NOMO-1 (cell line): Measurements from ENCODE around the gene PRKAG2.
A peak's percentile ranks its signal among the peaks of the same experiment; 100 is the strongest.

Experiments used
- DNase-seq, 2 experiments: peaks; one replicate each; lab custom pipeline; 2025; ENCODE audit not compliant: unreplicated experiment in 2 of 2; lab: John Stamatoyannopoulos, UW

Gene PRKAG2

DNA sequence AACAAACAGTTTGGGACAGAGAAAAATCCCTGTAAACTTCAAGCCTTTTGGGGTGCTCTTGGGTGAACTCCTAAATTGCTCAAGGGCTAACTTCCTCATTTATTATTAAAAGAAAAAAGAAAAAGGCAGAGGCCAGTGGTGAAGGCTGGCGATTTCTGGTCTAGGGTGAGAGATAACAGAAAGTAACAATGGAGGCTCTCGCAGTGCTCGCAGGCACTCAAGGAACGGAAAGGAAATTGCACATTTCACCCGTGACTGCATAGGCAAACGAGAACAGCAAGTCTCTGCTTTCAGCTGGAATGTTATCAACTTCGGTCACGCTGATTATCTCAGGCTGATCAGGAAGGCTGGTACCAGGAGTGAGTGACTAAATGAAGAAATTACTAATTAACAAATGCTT lies 70.7 kb downstream of the PRKAG2 start:
- no peak for DNase-seq

DNA sequence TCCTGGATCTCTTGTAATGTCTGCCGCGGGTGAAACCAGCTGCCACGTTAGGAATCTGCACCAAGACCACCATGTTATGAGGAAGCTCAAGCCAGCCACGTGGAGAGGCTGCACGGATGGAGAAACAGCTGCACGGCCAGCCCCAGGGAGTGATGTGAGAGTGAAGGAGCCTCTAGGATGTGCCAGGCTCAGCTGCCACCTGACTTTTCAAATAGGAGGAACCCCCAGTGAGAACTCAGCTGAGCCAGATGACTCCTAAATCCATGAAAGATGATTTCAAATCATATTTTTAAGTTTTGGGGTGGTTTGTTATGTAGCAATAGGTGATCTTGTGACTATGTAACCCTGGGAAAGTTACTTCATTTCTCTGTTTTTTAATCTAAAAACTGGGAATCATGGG lies 71.7 kb downstream of the PRKAG2 start:
- DNase-seq, result no peak

DNA sequence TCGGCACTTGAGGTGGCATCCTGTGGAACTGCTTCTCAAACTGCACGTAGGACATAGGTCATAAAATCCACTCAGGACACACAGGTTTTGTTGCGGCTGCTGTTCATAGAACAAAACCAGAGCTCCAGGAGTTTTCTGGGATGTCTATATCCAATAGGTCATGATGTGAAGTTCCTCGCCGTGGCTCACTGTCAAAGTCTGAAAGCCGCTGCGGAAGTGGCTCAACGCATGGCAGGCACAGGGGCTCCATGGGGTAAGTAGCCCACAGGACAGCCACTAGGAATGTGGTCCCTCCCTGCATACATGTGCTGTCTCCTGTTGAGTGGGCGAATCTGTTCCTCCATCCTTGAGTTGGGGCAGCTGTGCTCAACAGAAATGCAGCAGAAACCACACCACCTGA lies 72.2 kb downstream of the PRKAG2 start:
- no peak for DNase-seq

DNA sequence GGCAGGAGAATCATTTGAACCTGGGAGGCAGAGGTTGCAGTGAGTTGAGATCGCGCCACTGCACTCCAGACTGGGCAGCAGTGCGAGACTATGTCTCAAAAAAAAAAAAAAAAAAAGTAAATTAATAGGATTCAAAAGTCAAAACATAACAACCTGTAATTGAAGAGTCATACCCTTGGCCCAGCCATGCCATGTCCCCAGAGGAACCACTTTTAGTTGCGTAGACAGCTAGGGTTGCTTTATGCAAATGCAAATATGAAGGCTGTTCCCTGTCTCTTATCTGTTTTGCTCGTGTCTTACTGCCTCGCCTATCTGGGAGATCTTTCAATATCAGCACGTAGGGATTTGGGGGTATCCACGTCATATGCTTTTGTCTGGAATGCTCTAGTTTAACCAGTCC lies 73.1 kb downstream of the PRKAG2 start:
- no peak for DNase-seq

DNA sequence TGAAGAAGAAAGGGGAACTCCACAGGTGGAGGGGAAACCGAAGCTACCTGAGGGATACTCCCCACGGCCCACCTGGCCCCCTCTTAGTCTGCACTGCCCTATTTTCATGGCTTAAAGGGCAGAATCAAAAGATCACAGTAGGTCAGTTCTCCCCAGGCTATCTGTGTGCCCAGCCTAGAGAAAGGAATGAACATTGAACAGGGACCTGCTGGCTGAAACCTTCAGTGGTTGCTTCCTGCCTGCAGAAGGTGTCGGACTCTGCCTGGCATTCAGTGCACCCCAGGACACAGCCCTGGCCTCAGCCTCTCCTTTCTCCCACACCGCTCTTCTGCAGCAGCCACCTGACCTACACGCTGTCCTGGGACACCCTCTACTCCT lies 74.5 kb downstream of the PRKAG2 start:
- DNase-seq, result no peak

DNA sequence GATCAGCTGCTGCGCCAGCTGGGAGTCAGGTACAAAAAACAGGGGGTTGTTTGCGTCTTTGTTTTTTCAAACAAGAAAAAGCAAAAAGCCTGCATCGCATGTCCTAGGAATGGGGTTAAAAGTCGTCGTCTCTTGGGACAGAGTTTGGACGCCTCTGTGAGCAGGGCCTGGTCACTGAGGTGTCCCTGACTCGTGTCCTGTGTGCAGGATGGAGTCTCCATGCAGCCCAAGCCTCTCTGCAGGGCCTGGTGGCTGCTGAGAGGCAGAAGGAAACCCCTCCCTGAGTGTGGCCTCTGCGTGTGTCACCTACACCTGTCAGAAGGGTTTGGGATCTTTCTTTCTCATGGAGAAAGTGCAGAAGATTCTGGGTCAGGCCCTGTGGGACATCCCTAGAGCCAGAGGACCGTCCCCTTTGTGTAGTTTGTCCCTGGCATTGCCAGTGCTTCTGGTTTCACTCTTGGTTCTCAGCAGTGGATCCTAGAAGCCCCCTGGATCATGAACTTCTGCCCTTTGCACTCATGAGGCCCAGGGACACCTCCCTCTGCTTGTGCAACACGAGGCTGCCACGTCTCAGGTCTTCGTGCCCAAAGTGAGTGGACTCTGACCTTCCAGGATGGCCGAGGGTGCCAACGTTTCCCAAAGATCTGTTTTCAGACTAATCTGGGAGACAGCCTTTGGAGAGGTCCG lies 75.0 kb downstream of the PRKAG2 start:
- DNase-seq, result no peak

DNA sequence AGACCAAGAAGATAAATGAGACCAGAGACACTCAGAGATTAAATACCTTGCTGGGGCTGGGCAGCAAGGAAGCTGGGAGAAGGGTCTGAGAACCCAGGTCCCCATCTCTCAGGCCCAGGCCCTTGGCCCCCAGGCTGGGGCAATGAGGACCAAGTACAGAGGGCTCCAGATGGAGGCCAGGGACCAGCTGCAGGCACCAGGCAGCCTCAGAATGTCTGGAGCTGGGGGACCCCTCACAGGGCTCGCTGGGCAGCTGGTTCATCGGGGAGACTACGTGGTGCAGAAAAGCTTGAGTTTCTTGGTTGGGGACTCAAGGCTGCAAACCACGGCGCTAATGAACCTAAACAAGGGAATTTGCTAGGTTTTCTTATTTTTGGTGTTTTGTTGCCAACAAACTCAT lies 75.6 kb downstream of the PRKAG2 start:
- no peak for DNase-seq

DNA sequence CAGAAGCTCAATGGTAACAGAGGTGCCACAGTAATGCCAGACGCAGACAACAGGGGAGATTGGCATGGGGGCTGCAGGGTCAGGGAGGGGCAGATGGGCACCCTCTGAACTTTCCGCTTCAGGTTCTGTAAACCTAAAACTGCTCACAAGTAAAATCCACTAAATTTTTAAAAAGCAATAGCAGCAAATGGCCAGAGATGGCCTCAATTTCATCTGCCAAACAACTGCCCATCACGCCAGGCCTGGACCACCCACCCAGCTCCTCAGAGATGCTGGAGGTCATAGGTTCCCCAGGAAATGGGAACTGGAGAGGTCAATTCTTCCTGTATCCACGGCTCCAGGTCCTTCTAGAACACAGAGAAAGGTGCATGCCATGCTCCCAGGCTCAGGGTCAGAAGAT lies 76.1 kb downstream of the PRKAG2 start:
- no peak for DNase-seq

DNA sequence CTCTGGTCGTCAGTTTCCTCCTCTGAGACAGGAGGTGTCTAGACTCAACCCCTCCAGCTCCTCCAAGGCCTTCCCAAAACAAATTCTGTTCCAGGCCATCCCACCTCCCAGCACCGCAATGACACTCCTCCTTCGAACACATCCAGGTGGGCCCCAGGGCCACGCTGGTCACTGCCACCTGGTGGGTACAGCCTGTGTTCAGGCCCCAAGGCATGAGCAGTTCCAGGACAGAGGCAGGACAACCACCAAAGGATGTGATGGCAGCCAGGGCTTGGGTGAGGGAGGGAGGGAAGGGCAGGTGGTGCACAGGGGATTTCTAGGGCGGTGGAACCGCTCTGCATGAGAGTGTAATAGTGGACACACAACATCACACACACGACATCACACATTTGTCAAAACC lies 76.5 kb downstream of the PRKAG2 start:
- DNase-seq, result no peak

DNA sequence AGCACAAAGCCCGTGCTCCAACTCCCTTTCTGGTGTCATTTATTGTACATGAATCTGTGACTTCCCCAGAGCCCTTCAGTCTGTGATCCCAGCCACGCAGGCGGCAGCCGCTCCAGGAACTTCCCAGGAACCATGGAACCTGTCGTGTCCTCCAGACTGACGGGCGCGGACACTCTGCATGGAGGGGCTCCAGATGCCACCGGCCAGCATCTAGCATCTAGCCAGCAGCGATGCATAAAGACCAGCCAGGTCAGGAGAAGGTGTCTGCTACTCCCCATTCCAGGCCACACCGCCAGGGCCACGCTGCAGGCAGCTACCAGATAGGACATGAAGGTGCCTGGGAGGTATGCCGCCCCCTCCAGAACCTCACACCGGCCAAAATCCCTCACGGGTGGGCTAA lies 77.4 kb downstream of the PRKAG2 start:
- DNase-seq, result no peak

DNA sequence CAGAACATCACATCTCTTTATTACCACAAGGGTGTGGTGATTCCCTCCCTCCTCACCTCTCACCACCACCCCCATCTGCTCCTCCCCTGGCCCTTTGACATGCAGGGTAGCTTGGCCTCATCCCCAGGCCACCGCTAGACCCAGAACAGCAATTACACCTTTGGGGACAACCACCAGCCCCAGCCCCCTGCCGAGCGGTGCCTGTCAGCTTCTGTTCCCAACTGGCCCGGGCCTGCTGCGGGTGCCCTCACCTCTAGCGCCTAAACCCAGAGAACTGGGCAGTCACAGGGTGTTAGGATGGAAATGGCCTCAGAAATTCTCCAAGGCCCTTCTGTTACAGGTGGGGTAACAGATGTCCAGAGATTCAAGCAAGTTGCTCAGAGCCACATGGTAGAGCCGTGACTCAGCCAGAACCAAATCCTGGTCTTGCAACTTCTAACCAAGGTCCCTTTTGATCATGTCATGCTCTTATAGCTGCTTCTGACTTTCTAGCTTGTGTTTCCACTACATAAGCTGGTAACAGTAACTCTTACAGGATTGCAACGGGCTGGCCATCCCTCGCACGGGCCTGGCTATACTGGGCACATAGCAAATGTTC lies 78.0 kb downstream of the PRKAG2 start:
- no peak for DNase-seq

DNA sequence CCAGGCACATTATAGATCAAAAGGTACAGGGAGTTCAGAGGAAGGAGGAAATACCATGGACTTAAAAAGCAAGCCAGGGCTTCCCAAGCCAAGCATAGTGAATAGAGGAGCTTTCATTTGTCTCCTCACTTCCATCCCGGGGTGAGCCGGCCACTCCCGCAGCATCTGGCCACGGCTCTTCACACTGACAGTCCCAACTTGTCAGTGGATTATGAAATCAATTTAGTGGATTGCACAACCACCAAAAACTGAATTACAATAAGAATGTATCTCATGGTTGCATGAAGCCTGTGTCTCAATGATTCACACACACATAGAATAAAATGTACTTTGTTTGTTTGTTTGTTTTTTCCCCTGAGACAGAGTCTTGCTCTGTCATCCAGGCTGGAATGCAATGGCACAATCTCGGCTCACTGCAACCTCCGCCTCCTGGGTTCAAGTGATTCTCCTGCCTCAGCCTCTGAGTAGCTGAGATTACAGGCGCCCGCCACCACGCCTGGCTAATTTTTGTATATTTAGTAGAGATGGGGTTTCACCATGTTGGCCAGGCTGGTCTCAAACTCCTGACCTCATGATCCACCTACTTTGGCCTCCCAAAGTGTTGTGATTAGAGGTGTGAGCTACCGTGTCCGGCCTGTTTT lies 79.1 kb downstream of the PRKAG2 start:
- DNase-seq, result peak; percentile 10 to 46

DNA sequence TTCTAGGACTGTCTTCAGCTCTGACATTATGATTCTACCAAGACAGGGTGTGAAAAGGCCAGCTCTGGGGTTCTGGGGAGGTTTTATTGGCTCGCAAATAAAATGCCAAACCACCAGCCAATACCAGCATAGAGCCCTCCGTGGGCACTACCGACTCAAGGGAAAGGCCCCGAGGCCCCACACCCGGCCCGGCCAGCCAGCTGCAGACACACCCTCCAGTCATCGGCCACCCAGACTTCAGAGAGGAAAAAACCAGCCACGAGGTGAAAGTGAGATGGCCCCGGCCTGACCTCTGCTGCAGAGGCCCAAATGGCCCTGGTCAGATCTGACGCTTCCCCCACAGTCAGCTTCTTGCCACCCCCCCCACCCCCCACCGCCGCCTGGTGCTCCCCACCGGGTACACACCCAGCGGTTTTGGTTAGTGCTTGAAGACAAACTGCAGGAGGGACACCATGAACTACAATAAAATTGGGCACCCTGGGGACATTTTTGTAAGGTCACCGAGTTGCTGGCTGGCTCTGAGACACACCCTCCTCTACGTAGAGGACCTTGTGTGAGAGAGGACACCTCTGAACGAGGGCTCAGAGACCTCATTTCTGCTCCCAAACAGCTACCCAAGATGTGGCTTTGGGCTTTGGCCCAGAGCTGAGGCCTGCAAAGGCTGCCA lies 79.9 kb downstream of the PRKAG2 start:
- DNase-seq, result no peak

DNA sequence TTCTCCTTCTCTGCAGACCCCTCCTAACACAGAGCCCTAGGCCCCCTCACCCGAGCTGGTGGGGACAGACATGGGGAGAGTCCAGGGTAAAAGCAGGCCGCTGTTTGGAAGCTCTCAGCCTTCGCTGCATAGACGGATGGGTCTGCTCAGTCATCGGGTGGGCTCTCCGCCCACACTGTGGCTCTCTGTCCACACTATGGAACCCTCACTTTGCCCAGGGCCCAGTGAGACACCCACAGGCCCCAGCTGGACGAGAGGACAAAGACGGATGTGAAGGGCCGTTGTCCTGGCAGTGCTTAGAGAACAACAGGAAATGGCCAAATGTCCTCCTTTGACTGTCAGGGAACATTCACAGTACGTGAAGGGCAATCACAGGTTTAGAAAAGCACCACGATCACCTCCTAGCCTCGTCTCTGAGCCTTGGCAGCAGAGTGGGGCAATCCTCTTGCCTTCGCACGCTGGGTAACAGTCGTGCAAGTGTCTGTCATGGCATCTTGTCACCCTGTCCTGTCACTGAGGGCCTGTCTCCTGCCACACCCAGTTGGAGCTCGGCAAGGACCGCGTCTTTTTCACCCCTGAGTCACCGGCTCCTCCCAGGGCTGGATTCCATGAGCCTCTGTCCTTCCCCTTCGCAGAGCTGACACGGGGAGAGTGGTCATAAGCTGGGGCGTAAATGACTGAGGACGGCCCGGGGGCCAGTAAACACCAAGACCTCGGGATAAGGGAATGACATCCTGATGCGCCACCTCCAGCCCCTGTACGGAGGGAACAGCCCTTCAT lies 80.6 kb downstream of the PRKAG2 start:
- no peak for DNase-seq

DNA sequence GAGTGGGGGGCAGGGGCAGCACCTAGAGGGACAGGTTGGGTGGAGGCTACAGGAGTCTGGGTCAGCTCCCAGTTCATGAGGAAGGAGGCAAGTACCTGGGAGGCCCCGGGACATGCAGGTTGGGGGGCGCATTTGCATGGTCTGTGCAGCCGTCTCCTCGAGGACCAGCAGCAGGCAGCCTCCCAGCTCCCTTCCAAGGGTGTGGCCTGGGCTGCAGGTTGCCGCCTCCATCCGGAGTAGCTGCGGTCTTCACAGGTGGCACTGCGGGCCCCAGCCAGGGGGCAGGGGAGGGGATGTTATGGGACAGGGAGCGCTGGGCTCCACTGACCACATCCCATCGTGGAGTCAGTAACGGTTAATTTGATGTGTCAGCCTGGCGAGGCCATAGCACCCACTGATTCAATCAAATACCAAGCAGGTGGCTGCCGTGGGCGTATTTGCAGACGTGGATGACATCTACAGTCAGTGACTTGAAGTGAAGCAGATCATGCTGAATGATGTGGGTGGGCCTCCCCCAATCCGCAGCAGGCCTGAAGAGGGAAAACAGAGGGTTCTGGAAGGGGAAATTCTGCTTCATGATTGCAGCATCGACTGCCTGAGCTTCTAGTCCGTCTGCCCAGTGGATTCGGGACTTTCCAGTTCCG lies 81.6 kb downstream of the PRKAG2 start:
- DNase-seq, result no peak

DNA sequence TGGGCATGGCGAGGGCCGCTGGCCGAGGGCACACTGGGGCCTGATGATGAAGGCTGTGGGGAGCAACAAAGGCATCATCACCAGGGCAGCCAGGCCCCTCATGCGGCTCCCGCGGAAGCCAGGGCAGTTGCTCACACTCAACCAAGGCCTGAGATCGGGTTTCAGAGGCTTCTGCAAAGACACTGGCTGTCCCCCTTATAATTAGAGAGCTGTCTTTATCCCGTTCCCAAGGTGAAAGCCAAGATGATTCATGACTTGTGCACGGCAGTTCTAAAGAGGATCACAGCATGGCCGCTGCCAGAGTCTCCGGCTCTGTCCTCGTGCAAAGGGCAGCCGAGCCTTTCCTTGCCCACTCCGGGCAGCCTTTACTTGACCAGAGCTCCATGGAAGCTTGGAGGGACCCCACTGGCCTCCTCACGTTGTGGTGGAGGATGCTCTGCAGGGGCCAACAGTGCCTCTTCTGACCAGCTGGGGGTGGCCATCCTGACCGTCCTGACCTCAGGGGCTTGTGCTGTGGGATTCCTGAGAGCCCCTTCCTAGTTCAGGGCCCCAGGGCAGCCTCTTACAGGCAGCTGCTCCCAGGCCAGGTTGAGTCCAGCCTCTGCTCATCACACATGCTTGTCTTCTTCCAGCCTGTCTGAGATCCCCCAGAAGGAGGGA lies 82.3 kb downstream of the PRKAG2 start:
- DNase-seq, result no peak

DNA sequence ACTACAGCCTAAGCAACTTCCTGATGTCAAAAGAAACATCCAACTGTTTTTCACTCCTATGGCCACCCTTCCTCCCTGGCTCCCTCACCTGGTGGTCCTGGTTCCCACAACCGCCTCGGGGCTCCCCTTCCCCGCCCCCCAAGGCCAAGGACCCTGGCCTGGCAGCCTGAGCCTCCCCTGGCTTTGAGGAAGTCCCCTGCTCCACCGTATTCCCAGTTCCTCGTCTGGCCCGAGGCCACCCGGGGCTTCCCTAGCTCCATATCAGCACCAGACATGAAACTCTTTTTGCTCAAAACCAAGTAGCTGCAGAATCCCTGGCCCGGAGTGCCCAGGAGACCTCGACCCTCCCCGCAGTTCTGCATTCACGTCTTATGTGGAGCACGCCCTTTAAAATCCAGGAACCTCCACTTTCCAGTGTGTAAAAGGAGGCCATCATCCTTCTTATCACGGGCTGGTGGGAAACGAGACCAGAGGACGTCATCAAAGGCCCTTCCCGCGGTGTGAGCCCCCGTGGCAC lies 82.9 kb downstream of the PRKAG2 start:
- DNase-seq, result no peak

DNA sequence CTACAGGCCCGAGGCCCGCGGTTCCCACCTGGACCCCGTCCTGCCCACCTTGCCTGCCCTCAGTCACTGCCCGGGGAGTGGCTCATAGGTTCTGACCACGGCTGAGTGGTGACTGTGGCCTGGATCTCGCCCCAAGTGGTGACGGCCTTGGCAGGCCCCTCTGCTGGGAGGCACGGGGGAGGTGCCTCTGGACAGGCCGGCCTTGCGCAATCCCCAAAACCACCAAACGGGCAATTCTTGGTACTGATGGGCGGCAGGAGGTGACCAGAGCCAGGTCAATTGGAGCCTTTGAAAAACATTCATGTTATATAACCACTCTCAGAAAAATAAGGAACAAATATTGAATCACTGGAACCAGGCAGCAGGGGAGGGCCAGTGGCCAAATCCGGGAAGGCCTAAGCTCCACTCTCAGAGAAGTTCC lies 83.4 kb downstream of the PRKAG2 start:
- DNase-seq, result no peak

DNA sequence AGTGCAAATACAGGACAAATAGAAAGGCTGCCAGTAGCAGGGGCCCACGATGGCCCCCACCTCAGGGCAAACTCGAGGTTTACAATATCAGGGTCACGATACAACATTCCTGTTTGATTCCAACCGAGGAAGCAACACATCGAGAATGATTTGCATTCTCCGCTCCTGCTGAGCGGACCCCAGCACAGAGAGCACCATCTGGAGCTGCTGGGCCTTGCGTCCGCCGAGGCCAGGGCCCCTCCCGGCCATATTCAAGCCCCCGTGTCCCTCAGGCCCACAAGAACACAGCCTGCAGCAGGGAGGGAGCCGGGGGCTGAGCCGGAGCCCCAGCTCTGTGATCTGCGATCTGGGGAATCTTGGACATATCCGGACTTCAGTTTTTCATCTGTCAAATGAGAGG lies 84.3 kb downstream of the PRKAG2 start:
- DNase-seq, result no peak

DNA sequence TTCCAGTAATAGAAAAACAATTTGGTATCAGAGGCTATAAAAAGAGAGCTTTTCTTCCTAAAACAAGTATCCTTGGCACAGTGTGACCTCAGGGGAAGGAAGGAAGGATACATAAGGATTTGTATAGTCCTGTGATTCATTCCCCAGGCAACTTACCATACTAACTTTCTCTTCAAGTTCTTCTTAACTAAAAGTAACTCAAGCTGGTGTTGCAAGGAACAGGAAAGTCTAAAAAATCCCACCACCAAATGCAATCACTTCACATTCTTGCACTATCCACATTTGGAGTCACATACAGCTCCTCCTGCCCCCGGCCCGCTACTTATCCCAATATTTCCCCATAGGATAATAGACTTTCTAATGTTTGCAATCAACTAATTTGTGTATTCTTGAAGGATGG lies 84.8 kb downstream of the PRKAG2 start:
- DNase-seq, result no peak
